ENCODE results near the gene NCOA7.
"Not testable (repeated sequence)": the region's sequence is repeated elsewhere in the genome, so short reads cannot be mapped to it uniquely, and the experiment has no call there.

NCOA7 gene

GRCh38 chr6:125867483-125867942, 76.8 kb downstream of the NCOA7 start:
- no peak for DNase-seq (ENCODE audit: low read depth, low spot score)

GRCh38 chr6:125868252-125868651, 77.5 kb downstream of the NCOA7 start:
- DNase-seq (ENCODE audit: low read depth, low spot score): no peak

GRCh38 chr6:125868678-125869395, 78.1 kb downstream of the NCOA7 start:
- no peak for DNase-seq (ENCODE audit: low read depth, low spot score)

GRCh38 chr6:125869427-125869826, 78.7 kb downstream of the NCOA7 start:
- no peak for DNase-seq (ENCODE audit: low read depth, low spot score)

GRCh38 chr6:125871365-125871764, 80.6 kb downstream of the NCOA7 start:
- no peak for DNase-seq (ENCODE audit: low read depth, low spot score)

- no peak for DNase-seq (ENCODE audit: low read depth, low spot score)
Measured at GRCh38 chr6:125872259-125872921, 81.6 kb downstream of the NCOA7 start.

GRCh38 chr6:125882243-125882642, 91.5 kb downstream of the NCOA7 start:
- no peak for DNase-seq (ENCODE audit: low read depth, low spot score)

- no peak for DNase-seq (ENCODE audit: low read depth, low spot score)
Measured at GRCh38 chr6:125884634-125885371, 94.0 kb downstream of the NCOA7 start.

- DNase-seq (ENCODE audit: low read depth, low spot score): no peak
Measured at GRCh38 chr6:125886021-125886420, 95.3 kb downstream of the NCOA7 start.

- no peak for DNase-seq (ENCODE audit: low read depth, low spot score)
Measured at GRCh38 chr6:125886914-125887313, 96.2 kb downstream of the NCOA7 start.

GRCh38 chr6:125887372-125887771, 96.6 kb downstream of the NCOA7 start:
- no peak for DNase-seq (ENCODE audit: low read depth, low spot score)

- DNase-seq (ENCODE audit: low read depth, low spot score): no peak
Measured at GRCh38 chr6:125888989-125889656, 98.4 kb downstream of the NCOA7 start.

GRCh38 chr6:125899726-125900182, 109.0 kb downstream of the NCOA7 start:
- no peak for DNase-seq (ENCODE audit: low read depth, low spot score)

- DNase-seq (ENCODE audit: low read depth, low spot score): no peak
Measured at GRCh38 chr6:125904871-125905270, 114.1 kb downstream of the NCOA7 start.

- DNase-seq (ENCODE audit: low read depth, low spot score): no peak
Measured at GRCh38 chr6:125906158-125906998, 115.6 kb downstream of the NCOA7 start.

GRCh38 chr6:125910527-125910926, 119.8 kb downstream of the NCOA7 start:
- no peak for DNase-seq (ENCODE audit: low read depth, low spot score)

- not testable (repeated sequence) for DNase-seq (ENCODE audit: low read depth, low spot score)
Measured at GRCh38 chr6:125911051-125911451, 120.3 kb downstream of the NCOA7 start.

GRCh38 chr6:125912430-125912829, 121.7 kb downstream of the NCOA7 start:
- not testable (repeated sequence) for DNase-seq (ENCODE audit: low read depth, low spot score)

GRCh38 chr6:125913145-125913544, 122.4 kb downstream of the NCOA7 start:
- DNase-seq (ENCODE audit: low read depth, low spot score): no peak

GRCh38 chr6:125913864-125914351, 123.1 kb downstream of the NCOA7 start:
- peak; percentile 59 for DNase-seq (ENCODE audit: low read depth, low spot score)

- DNase-seq (ENCODE audit: low read depth, low spot score): no peak
Measured at GRCh38 chr6:125918230-125918629, 127.5 kb downstream of the NCOA7 start.
